HUES64 (cell line): ENCODE data around the gene UNC45A.
A peak's percentile ranks its signal among the peaks of the same experiment; 100 is the strongest.

Experiments
- H3K27ac ChIP-seq: 2 replicates; pipeline ENCODE4 v1.7.0; 2013; ENCODE audit warnings: low read depth, low read length, inconsistent platforms
- H3K27me3 ChIP-seq: 2 replicates; pipeline ENCODE4 v1.6.1; 2013; ENCODE audit warnings: mild to moderate bottlenecking, low read length; ENCODE audit not compliant: insufficient read depth
- H3K36me3 ChIP-seq: 2 replicates; pipeline ENCODE4 v1.6.1; 2013; ENCODE audit warnings: mild to moderate bottlenecking, low read length; ENCODE audit not compliant: insufficient read depth
- H3K4me1 ChIP-seq: 2 replicates; pipeline ENCODE4 v1.6.1; 2013; ENCODE audit warnings: mild to moderate bottlenecking, low read length, moderate library complexity; ENCODE audit not compliant: insufficient read depth
- H3K4me3 ChIP-seq: 2 replicates; pipeline ENCODE4 v1.5.1; 2013; ENCODE audit warnings: mild to moderate bottlenecking, low read length, moderate library complexity
- H3K9ac ChIP-seq: 2 replicates; pipeline ENCODE4 v1.6.1; 2013; ENCODE audit warnings: mild to moderate bottlenecking, low read depth, low read length
- H3K9me3 ChIP-seq: 2 replicates; pipeline ENCODE4 v1.6.1; 2013; ENCODE audit warnings: low read depth, low read length; ENCODE audit not compliant: insufficient read depth
- WGBS: fragments of 150-250, 120-280 bp; methylation state at CpG from one replicate; pipeline ENCODE4 v1.1.7; 2013; ENCODE audit warnings: missing lambda C conversion rate; 5-methylcytosine and 5-hydroxymethylcytosine counted together

Gene UNC45A

DNA sequence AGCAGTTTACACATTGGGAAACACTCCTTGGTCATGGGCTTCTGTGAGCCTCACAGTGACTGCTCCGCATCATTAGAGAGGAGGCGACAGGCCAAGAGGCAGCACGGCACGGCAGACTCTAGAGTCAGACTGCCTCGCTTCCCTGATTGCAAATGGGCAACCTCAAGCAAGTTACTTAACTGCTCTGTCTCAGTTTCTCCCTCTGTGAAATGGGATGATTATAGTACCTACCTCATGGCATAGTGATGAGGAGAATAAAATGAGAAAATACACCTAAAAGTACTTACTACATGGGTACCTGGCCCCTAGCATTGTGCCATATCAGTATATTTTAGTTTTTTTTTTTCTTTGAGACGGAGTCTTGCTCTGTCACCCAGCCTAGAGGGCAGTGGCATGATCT, 15.6 kb downstream of the UNC45A start:
- Histone ChIP-seq H3K9ac (no peak overlapping the region), H3K27me3 (no peaks in the 10 kb centered on the region), H3K27ac (no peak overlapping the region), H3K36me3 (peaks cover 72% of the 10 kb centered on the region), H3K4me3 (no peak overlapping the region), H3K9me3 (no peaks in the 10 kb centered on the region), H3K4me1 (peaks cover 1% of the 10 kb centered on the region; the same call in 1 of the 2 replicates)
- 97% methylated on average over 6 of the region's 6 CpGs for WGBS

GRCh38 chr15:90952901-90953677, 18.0 kb downstream of the UNC45A start:
- Histone ChIP-seq H3K4me3 (no peak overlapping the region), H3K9ac (no peak overlapping the region), H3K9me3 (no peaks in the 10 kb centered on the region), H3K36me3 (peaks cover 53% of the 10 kb centered on the region), H3K27ac (no peak overlapping the region), H3K4me1 (peaks cover 9% of the 10 kb centered on the region; the same call in 1 of the 2 replicates), H3K27me3 (no peaks in the 10 kb centered on the region)
- WGBS = 94% methylated on average over 14 of the region's 14 CpGs

DNA sequence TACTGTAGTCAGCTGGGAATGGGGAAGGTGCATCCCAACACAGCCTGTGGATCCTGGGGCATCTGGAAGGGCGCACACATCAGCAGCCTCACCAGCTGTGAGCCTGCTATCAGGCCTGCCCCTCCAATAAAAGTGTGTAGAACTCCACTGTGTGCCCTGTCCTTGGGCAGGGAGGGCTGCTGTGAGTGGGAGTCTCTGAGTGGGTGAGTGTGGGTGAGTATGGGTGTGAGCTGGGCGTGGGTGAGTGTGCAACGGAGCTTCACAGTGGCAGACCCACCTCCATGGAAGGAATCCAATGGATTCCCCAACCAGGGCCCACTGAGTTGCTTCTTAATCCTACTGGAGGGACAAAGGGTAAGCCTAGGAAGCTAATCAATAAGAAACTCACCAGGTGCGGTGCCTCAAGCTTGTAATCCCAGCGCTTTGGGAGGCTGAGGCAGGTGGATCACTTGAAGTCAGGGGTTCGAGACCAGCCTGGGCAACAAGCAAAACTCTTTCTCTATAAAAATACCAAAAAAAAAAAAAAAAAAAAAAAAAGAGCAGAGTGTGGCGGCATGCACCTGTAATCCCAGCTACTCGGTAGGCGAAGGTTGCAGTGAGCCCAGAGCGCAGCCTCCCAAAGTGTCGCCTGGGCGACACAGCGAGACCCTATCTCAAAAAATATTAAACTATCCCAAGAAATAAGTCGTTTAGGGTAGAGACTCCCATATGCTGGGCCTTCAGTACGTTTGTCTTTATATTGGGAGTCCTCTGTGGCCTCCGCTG, 19.0 kb downstream of the UNC45A start:
- Histone ChIP-seq H3K36me3 (peaks cover 45% of the 10 kb centered on the region), H3K27ac (no peak overlapping the region), H3K9me3 (no peaks in the 10 kb centered on the region), H3K9ac (no peak overlapping the region), H3K4me3 (peak overlapping the region; percentile 74), H3K4me1 (peaks cover 9% of the 10 kb centered on the region; the same call in 1 of the 2 replicates), H3K27me3 (no peaks in the 10 kb centered on the region)
- 78% methylated on average over 16 of the region's 16 CpGs for WGBS

- H3K27ac ChIP-seq = peak within 1 kb of the TSS; percentile 99
- peak within 1 kb of the TSS; percentile 89 for H3K9ac ChIP-seq
- H3K9me3 ChIP-seq = no peaks in the 10 kb centered on the region
- peaks cover 9% of the 10 kb centered on the region; the same call in 1 of the 2 replicates for H3K4me1 ChIP-seq
- peak within 1 kb of the TSS; percentile 74 for H3K4me3 ChIP-seq
- H3K27me3 ChIP-seq = no peaks in the 10 kb centered on the region
- peaks cover 40% of the 10 kb centered on the region for H3K36me3 ChIP-seq
- 1% methylated on average over 69 of the region's 69 CpGs for WGBS
Observed at GRCh38 chr15:90954712-90955623, 19.9 kb downstream of the UNC45A start, which contains the start of gene RCCD1. Gene RCCD1, plus strand, starts transcription at chr15:90954884. Its CDS starts 1,851 bp downstream, at chr15:90956735.

DNA sequence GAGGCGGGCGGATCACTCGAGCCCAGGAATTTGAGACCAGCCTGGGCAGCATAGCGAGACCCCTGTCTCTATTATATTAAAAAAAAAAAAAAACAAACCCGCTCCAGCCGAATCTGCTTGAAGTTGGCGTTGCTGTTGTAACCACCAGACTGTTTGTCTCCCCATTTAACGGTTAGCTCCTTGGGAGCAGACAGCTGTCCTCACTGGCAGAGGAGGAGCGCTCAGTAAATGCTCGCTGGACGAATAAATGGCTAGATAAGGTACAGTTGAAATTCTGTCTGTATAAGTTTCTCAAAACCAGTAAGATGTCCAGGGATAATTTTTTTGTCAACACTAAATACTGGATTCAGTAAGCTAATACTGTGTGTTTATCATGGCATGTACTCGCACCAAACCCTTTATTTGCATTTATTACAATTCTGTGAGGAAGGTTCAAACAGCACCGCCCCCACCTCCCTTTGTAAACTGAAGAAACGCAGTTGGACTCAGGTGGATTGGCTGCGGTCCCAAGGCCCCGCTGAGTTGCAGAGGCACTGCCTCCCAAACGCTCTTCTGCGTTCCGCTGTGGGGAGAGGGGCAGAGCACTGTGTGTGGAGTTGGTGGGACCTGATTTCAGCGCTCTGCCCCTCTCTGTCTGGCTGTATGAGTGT, 20.7 kb downstream of the UNC45A start:
- WGBS = 68% methylated on average over 19 of the region's 20 CpGs
- peaks cover 40% of the 10 kb centered on the region for H3K36me3 ChIP-seq
- H3K27ac ChIP-seq = no peak overlapping the region; the same call in 1 of the 2 replicates
- H3K27me3 ChIP-seq = no peaks in the 10 kb centered on the region
- no peaks in the 10 kb centered on the region for H3K9me3 ChIP-seq
- H3K4me3 ChIP-seq = peak overlapping the region; percentile 74
- peak overlapping the region; percentile 89 for H3K9ac ChIP-seq
- peaks cover 9% of the 10 kb centered on the region; the same call in 1 of the 2 replicates for H3K4me1 ChIP-seq

- Histone ChIP-seq H3K27me3 (no peaks in the 10 kb centered on the region), H3K4me1 (peaks cover 9% of the 10 kb centered on the region; the same call in 1 of the 2 replicates), H3K36me3 (peaks cover 40% of the 10 kb centered on the region), H3K9me3 (no peaks in the 10 kb centered on the region), H3K27ac (no peak overlapping the region), H3K9ac (peak overlapping the region; percentile 80), H3K4me3 (peak overlapping the region; percentile 74)
- WGBS = 9% methylated on average over 56 of the region's 56 CpGs
Observed at GRCh38 chr15:90956274-90957030, 21.4 kb downstream of the UNC45A start.

- Histone ChIP-seq H3K4me3 (peak overlapping the region; percentile 74), H3K27me3 (no peaks in the 10 kb centered on the region), H3K9ac (peak overlapping the region; percentile 80), H3K36me3 (peaks cover 42% of the 10 kb centered on the region), H3K27ac (no peak overlapping the region), H3K4me1 (peaks cover 9% of the 10 kb centered on the region; the same call in 1 of the 2 replicates), H3K9me3 (no peaks in the 10 kb centered on the region)
- WGBS = 11% methylated on average over 63 of the region's 63 CpGs
Observed at GRCh38 chr15:90957031-90957790, 22.1 kb downstream of the UNC45A start.

DNA sequence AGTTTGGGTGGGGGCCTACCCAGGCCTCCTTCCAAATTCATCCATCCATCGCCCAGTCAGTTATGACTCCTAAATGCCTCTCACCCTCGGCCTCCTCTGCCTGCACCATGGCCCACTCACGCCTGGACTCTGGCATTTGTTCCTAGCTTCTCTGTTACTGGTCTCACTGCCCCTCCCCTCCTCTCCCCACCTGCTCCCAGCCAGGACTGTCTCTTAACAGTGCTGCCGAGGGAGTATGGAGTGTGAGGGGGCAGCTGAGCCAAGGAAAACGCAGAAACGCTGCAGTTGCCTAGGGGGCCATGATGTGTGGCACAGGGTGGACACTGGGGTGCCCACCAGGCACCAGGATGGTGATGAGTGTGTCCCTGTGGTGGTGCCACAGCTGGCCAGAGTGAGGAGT, 22.7 kb downstream of the UNC45A start:
- no peaks in the 10 kb centered on the region for H3K27me3 ChIP-seq
- peak overlapping the region; percentile 9; the same call in 1 of the 2 replicates for H3K9ac ChIP-seq
- 87% methylated on average over 6 of the region's 6 CpGs for WGBS
- peak overlapping the region; percentile 74 for H3K4me3 ChIP-seq
- peaks cover 44% of the 10 kb centered on the region for H3K36me3 ChIP-seq
- H3K4me1 ChIP-seq = peaks cover 9% of the 10 kb centered on the region; the same call in 1 of the 2 replicates
- no peak overlapping the region for H3K27ac ChIP-seq
- no peaks in the 10 kb centered on the region for H3K9me3 ChIP-seq

DNA sequence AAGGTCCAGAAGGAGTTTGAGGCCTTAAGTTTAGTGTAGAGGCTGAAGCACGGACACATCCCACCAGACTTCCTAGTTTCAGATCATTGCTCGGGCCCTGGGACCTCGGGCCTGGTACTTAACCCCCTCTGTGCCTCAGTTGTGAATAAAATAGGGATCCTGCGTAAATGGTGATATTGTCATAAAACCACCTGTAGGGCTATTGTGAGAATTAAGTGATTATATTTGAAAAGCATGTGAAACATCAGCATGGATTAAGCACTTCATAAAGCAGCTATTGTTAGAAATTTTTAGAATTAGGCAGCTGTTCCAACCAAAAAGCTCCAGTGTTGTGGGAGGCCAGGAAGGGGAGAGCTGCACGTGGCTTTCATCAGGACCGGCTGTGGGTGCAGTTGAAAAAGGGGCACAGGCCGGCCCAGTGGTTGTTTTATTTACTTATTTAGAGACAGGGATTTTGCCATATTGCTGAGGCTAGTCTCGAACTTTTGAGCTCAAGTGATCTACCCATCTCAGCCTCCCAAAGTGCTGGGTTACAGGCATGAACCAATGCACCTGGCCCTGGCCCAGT, 24.0 kb downstream of the UNC45A start:
- no peak overlapping the region for H3K9ac ChIP-seq
- H3K4me3 ChIP-seq = no peak overlapping the region
- no peak overlapping the region for H3K27ac ChIP-seq
- no peaks in the 10 kb centered on the region for H3K9me3 ChIP-seq
- H3K4me1 ChIP-seq = peaks cover 9% of the 10 kb centered on the region; the same call in 1 of the 2 replicates
- H3K27me3 ChIP-seq = no peaks in the 10 kb centered on the region
- H3K36me3 ChIP-seq = peaks cover 45% of the 10 kb centered on the region
- WGBS = 90% methylated on average over 7 of the region's 8 CpGs
